G401.6 (cell line): Measurements from ENCODE around the gene DLX2.
"Not testable (repeated sequence)": the region's sequence is repeated elsewhere in the genome, so short reads cannot be mapped to it uniquely, and the experiment has no call there.

Experiments
- FAIRE-seq: peaks from 2 replicates; lab custom pipeline; 2012; peaks lifted over from hg19 to GRCh38; lab: Jason Lieb, UNC

The DLX2 gene

GRCh38 chr2:172083628-172084394 is 18.9 kb downstream of the DLX2 start:
- no peak for FAIRE-seq

GRCh38 chr2:172082944-172083627 is 19.6 kb downstream of the DLX2 start:
- no peak for FAIRE-seq

GRCh38 chr2:172082105-172082943 is 20.4 kb downstream of the DLX2 start:
- peak; percentile 81 for FAIRE-seq

- FAIRE-seq = no peak
Measured at GRCh38 chr2:172081221-172082022, 21.3 kb downstream of the DLX2 start.

GRCh38 chr2:172080641-172081220 is 22.0 kb downstream of the DLX2 start:
- no peak for FAIRE-seq

- FAIRE-seq = no peak
Measured at GRCh38 chr2:172079838-172080640, 22.7 kb downstream of the DLX2 start.

GRCh38 chr2:172079416-172079815 is 23.3 kb downstream of the DLX2 start:
- peak; percentile 95 for FAIRE-seq

GRCh38 chr2:172074254-172074653 is 28.4 kb downstream of the DLX2 start:
- peak; percentile 95 for FAIRE-seq

- no peak for FAIRE-seq
Measured at GRCh38 chr2:172073518-172073917, 29.2 kb downstream of the DLX2 start.

- FAIRE-seq = no peak
Measured at GRCh38 chr2:172072706-172073105, 30.0 kb downstream of the DLX2 start.

GRCh38 chr2:172072303-172072702 is 30.4 kb downstream of the DLX2 start:
- FAIRE-seq = no peak

GRCh38 chr2:172070936-172071335 is 31.8 kb downstream of the DLX2 start:
- no peak for FAIRE-seq

- FAIRE-seq = not testable (repeated sequence)
Measured at GRCh38 chr2:172067905-172068304, 34.8 kb downstream of the DLX2 start.

GRCh38 chr2:172066394-172066886 is 36.3 kb downstream of the DLX2 start:
- FAIRE-seq = no peak

- FAIRE-seq = no peak
Measured at GRCh38 chr2:172065111-172065510, 37.6 kb downstream of the DLX2 start.

GRCh38 chr2:172063446-172063845 is 39.3 kb downstream of the DLX2 start:
- no peak for FAIRE-seq

- FAIRE-seq = no peak
Measured at GRCh38 chr2:172062402-172063004, 40.2 kb downstream of the DLX2 start.

GRCh38 chr2:172060118-172060517 is 42.6 kb downstream of the DLX2 start:
- not testable (repeated sequence) for FAIRE-seq

- FAIRE-seq = no peak
Measured at GRCh38 chr2:172058660-172059059, 44.0 kb downstream of the DLX2 start.

- no peak for FAIRE-seq
Measured at GRCh38 chr2:172056293-172056692, 46.4 kb downstream of the DLX2 start.
